ENCODE results near the gene MCRIP2.

MCRIP2 gene

GRCh38 chr16:624526-625070, 17.0 kb upstream of the MCRIP2 start:
- H3K36me3 ChIP-seq (ENCODE audit: insufficient read depth, low read length): no peaks in the 10 kb centered on the region
- no peaks in the 10 kb centered on the region for H3K4me1 ChIP-seq (ENCODE audit: insufficient read depth, low read length, poor library complexity, severe bottlenecking)
- no peak overlapping the region for H3K9ac ChIP-seq (ENCODE audit: low read depth, low read length, poor library complexity, severe bottlenecking)
- no peaks in the 10 kb centered on the region for H3K9me3 ChIP-seq (ENCODE audit: insufficient read depth, low read depth, low read length)
- no peaks in the 10 kb centered on the region for H3F3A ChIP-seq (ENCODE audit: low read depth)
- no peaks in the 10 kb centered on the region for H3K9me2 ChIP-seq (replicated peaks; ENCODE audit: low read depth, low read length)
- H3K79me2 ChIP-seq (ENCODE audit: insufficient read depth, low read length): no peaks in the 10 kb centered on the region
- no peak overlapping the region for H2AFZ ChIP-seq (ENCODE audit: low read length)
- TF ChIP-seq CTCF (conservative IDR thresholded peaks at IDR 0.05; ENCODE audit: low read length) (no peak), EZH2phosphoT487 (IDR thresholded peaks at IDR 0.05; ENCODE audit: borderline replicate concordance) (no peak)
- H3K4me2 ChIP-seq (ENCODE audit: low read depth, low read length, poor library complexity, severe bottlenecking): no peak overlapping the region
- H3K4me3 ChIP-seq (ENCODE audit: low read length, poor library complexity, severe bottlenecking): no peak overlapping the region
- H4K20me1 ChIP-seq (ENCODE audit: insufficient read depth, low read length, poor library complexity, severe bottlenecking): no peaks in the 10 kb centered on the region
- no peaks in the 10 kb centered on the region for H3K27me3 ChIP-seq (ENCODE audit: insufficient read depth, low read length, poor library complexity, severe bottlenecking)

- no peaks in the 10 kb centered on the region for H3K4me1 ChIP-seq (ENCODE audit: insufficient read depth, low read length, poor library complexity, severe bottlenecking)
- no peak overlapping the region for H3K4me2 ChIP-seq (ENCODE audit: low read depth, low read length, poor library complexity, severe bottlenecking)
- H3K27me3 ChIP-seq (ENCODE audit: insufficient read depth, low read length, poor library complexity, severe bottlenecking): no peaks in the 10 kb centered on the region
- no peaks in the 10 kb centered on the region for H4K20me1 ChIP-seq (ENCODE audit: insufficient read depth, low read length, poor library complexity, severe bottlenecking)
- H3K79me2 ChIP-seq (ENCODE audit: insufficient read depth, low read length): no peaks in the 10 kb centered on the region
- TF ChIP-seq CTCF (conservative IDR thresholded peaks at IDR 0.05; ENCODE audit: low read length) (no peak), EZH2phosphoT487 (IDR thresholded peaks at IDR 0.05; ENCODE audit: borderline replicate concordance) (no peak)
- H3K9me3 ChIP-seq (ENCODE audit: insufficient read depth, low read depth, low read length): no peaks in the 10 kb centered on the region
- H3F3A ChIP-seq (ENCODE audit: low read depth): no peaks in the 10 kb centered on the region
- no peak overlapping the region for H3K9ac ChIP-seq (ENCODE audit: low read depth, low read length, poor library complexity, severe bottlenecking)
- no peaks in the 10 kb centered on the region for H3K36me3 ChIP-seq (ENCODE audit: insufficient read depth, low read length)
- no peaks in the 10 kb centered on the region for H3K9me2 ChIP-seq (replicated peaks; ENCODE audit: low read depth, low read length)
- H3K4me3 ChIP-seq (ENCODE audit: low read length, poor library complexity, severe bottlenecking): no peak overlapping the region
- H2AFZ ChIP-seq (ENCODE audit: low read length): no peak overlapping the region
These were observed 16.3 kb upstream of the MCRIP2 start for GRCh38 chr16:625117-625976.

- Histone ChIP-seq H3K36me3 (ENCODE audit: insufficient read depth, low read length) (no peaks in the 10 kb centered on the region), H3K79me2 (ENCODE audit: insufficient read depth, low read length) (no peaks in the 10 kb centered on the region), H3K9me2 (replicated peaks; ENCODE audit: low read depth, low read length) (no peaks in the 10 kb centered on the region), H2AFZ (ENCODE audit: low read length) (no peak overlapping the region), H3K4me1 (ENCODE audit: insufficient read depth, low read length, poor library complexity, severe bottlenecking) (no peaks in the 10 kb centered on the region), H3K4me2 (ENCODE audit: low read depth, low read length, poor library complexity, severe bottlenecking) (no peak overlapping the region), H3K9ac (ENCODE audit: low read depth, low read length, poor library complexity, severe bottlenecking) (no peak overlapping the region), H3K4me3 (ENCODE audit: low read length, poor library complexity, severe bottlenecking) (no peak overlapping the region), H3K9me3 (ENCODE audit: insufficient read depth, low read depth, low read length) (no peaks in the 10 kb centered on the region), H4K20me1 (ENCODE audit: insufficient read depth, low read length, poor library complexity, severe bottlenecking) (no peaks in the 10 kb centered on the region), H3F3A (ENCODE audit: low read depth) (no peaks in the 10 kb centered on the region), H3K27me3 (ENCODE audit: insufficient read depth, low read length, poor library complexity, severe bottlenecking) (no peaks in the 10 kb centered on the region)
- TF ChIP-seq CTCF (conservative IDR thresholded peaks at IDR 0.05; ENCODE audit: low read length) (no peak), EZH2phosphoT487 (IDR thresholded peaks at IDR 0.05; ENCODE audit: borderline replicate concordance) (no peak)
These were observed 15.5 kb upstream of the MCRIP2 start for GRCh38 chr16:625977-626765.

All from Loucy (cell line).